HG03460 (cell line): ENCODE measurements around the gene RPS3.
"Not testable (repeated sequence)": the region's sequence is repeated elsewhere in the genome, so short reads cannot be mapped to it uniquely, and the experiment has no call there.

Experiments
- ATAC-seq: cut with Tn5 transposase; IDR thresholded peaks from one replicate; pipeline ENCODE4 v1.9.1; 2021; ENCODE audit not compliant: unreplicated experiment

RPS3 gene

GRCh38 chr11:75378776-75379175 lies 20.5 kb upstream of the RPS3 start:
- ATAC-seq, result not testable (repeated sequence)

GRCh38 chr11:75380245-75380644 lies 19.1 kb upstream of the RPS3 start:
- no peak for ATAC-seq

GRCh38 chr11:75380716-75381420 lies 18.4 kb upstream of the RPS3 start:
- ATAC-seq, result no peak

GRCh38 chr11:75383246-75383645 lies 16.1 kb upstream of the RPS3 start:
- no peak for ATAC-seq

- ATAC-seq, result no peak
Observed at GRCh38 chr11:75384438-75385080, 14.8 kb upstream of the RPS3 start.

GRCh38 chr11:75386942-75387630 lies 12.2 kb upstream of the RPS3 start:
- ATAC-seq, result no peak

GRCh38 chr11:75387736-75388294 lies 11.5 kb upstream of the RPS3 start:
- no peak for ATAC-seq

GRCh38 chr11:75388386-75389275 lies 10.7 kb upstream of the RPS3 start:
- ATAC-seq, result no peak

GRCh38 chr11:75389276-75389605 lies 10.1 kb upstream of the RPS3 start:
- ATAC-seq, result no peak

GRCh38 chr11:75389925-75390324 lies 9.4 kb upstream of the RPS3 start:
- ATAC-seq, result no peak

- ATAC-seq, result no peak
Observed at GRCh38 chr11:75394085-75394840, 5.1 kb upstream of the RPS3 start.

- no peak for ATAC-seq
Observed at GRCh38 chr11:75398906-75399305, 412 bp upstream of the RPS3 start.

- no peak for ATAC-seq
Observed at GRCh38 chr11:75400146-75400865, 988 bp downstream of the RPS3 start.

- no peak for ATAC-seq
Observed at GRCh38 chr11:75402002-75402773, 2.9 kb downstream of the RPS3 start.

GRCh38 chr11:75403037-75403436 lies 3.7 kb downstream of the RPS3 start:
- ATAC-seq, result no peak

GRCh38 chr11:75403983-75404658 lies 4.8 kb downstream of the RPS3 start:
- no peak for ATAC-seq

GRCh38 chr11:75406338-75406777 lies 7.0 kb downstream of the RPS3 start:
- ATAC-seq, result no peak

- no peak for ATAC-seq
Observed at GRCh38 chr11:75408957-75409219, 9.6 kb downstream of the RPS3 start.
